Smooth muscle cell (in vitro differentiated cells): ENCODE results near the gene BEND2. TPM values are rescaled to one million over a fixed set of nuclear protein-coding genes. Genes with fewer than 3 reads are reported as not detected.

ENCODE experiments used
- DNase-seq: peaks from one replicate; lab custom pipeline; 2025; ENCODE audit not compliant: unreplicated experiment; lab: John Stamatoyannopoulos, UW
- H2AFZ ChIP-seq: fragments of 200-600 bp; sonication (generic); 2 replicates; pipeline ENCODE4 v1.6.0; 2016; ENCODE audit warnings: antibody characterized with exemption, low read depth, mild to moderate bottlenecking
- H3F3A ChIP-seq: fragments of 200-600 bp; sonication (generic); 2 replicates; pipeline ENCODE4 v1.6.0; 2017; ENCODE audit warnings: antibody characterized with exemption, low read depth
- H3K27ac ChIP-seq: fragments of 200-600 bp; sonication (generic); 2 replicates; pipeline ENCODE4 v1.5.1; 2016; ENCODE audit warnings: low read depth, mild to moderate bottlenecking
- H3K27me3 ChIP-seq: fragments of 200-600 bp; sonication (generic); 2 replicates; pipeline ENCODE4 v1.6.1; 2016; ENCODE audit warnings: low read depth, mild to moderate bottlenecking
- H3K36me3 ChIP-seq: fragments of 200-600 bp; sonication (generic); 2 replicates; pipeline ENCODE4 v1.5.1; 2016; ENCODE audit warnings: low read depth
- H3K4me1 ChIP-seq: fragments of 200-600 bp; sonication (generic); 2 replicates; pipeline ENCODE4 v1.5.1; 2016; ENCODE audit warnings: low read depth
- H3K4me2 ChIP-seq: fragments of 200-600 bp; sonication (generic); 2 replicates; pipeline ENCODE4 v1.6.0; 2016; ENCODE audit warnings: mild to moderate bottlenecking
- H3K4me3 ChIP-seq: fragments of 200-600 bp; sonication (generic); 2 replicates; pipeline ENCODE4 v1.5.1; 2016; ENCODE audit warnings: mild to moderate bottlenecking
- H3K79me2 ChIP-seq: fragments of 200-600 bp; sonication (generic); 2 replicates; pipeline ENCODE4 v1.6.0; 2016; ENCODE audit warnings: low read depth, mild to moderate bottlenecking
- H3K9ac ChIP-seq: fragments of 200-600 bp; sonication (generic); 2 replicates; pipeline ENCODE4 v1.6.0; 2016; ENCODE audit warnings: low read depth
- H3K9me3 ChIP-seq: fragments of 200-600 bp; sonication (generic); replicated peaks from 2 replicates; pipeline ENCODE4 v1.5.1; 2016; ENCODE audit warnings: low read depth
- H4K20me1 ChIP-seq: fragments of 200-600 bp; sonication (generic); 2 replicates; pipeline ENCODE4 v1.6.0; 2016; ENCODE audit warnings: low read depth
- WGBS: methylation state at CpG from one replicate; pipeline ENCODE4 v1.1.7; 2016; ENCODE audit warnings: low lambda C conversion rate; 5-methylcytosine and 5-hydroxymethylcytosine counted together
- polyA plus RNA-seq: library from polyadenylated mRNA; unstranded; fragments of >200 nt; fragmentation: Nextera tagmentation; extraction: Ambion mirVana; gene quantifications from 2 replicates; pipeline ENCODE4 v1.2.1, GENCODE V29; 2016
- total RNA-seq: library from RNA; depleted of rRNA; stranded (reverse); fragments of >200 nt; gene quantifications from 2 replicates; pipeline ENCODE4 v1.2.3, GENCODE V29; 2014
- TF ChIP-seq, protein P1 (sequence below): fragments of 200-600 bp; sonication (generic); IDR thresholded peaks from 2 replicates; pipeline ENCODE4 v1.5.1; 2017; ENCODE audit warnings: borderline replicate concordance, mild to moderate bottlenecking, antibody characterized with exemption; ENCODE audit not compliant: insufficient read depth, poor library complexity, severe bottlenecking

Gene BEND2
- total and polyA plus RNA-seq, 2 experiments from 2014 or later, result not detected

DNA sequence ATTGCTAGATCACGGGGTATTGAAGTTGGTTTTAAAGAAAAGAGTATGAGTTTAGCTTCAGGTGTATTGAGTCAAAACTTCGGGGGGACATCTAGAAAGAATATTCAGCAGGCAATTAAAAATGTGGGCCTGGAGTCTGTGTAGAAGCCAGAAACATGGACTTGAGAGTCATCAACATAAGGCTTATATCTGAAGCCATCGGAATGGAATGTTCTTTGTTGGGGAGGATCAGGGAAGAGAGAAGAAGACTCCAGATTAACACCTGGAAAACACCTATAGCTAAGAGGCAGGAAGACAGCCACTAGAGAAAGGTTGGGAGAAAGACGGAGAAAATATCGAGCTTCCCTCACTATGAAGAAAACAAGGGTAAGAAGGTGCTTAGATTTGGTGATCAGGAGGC, 69.5 kb downstream of the BEND2 start:
- H2AFZ ChIP-seq, result no peak overlapping the region
- WGBS, result 71% methylated on average over 5 of the region's 5 CpGs
- H3K9me3 ChIP-seq, result no peaks in the 10 kb centered on the region
- H4K20me1 ChIP-seq, result no peaks in the 10 kb centered on the region
- DNase-seq, result no peak
- no peaks in the 10 kb centered on the region for H3K36me3 ChIP-seq
- H3K79me2 ChIP-seq, result no peaks in the 10 kb centered on the region
- H3K4me3 ChIP-seq, result no peak overlapping the region
- H3K9ac ChIP-seq, result no peak overlapping the region
- no peaks in the 10 kb centered on the region for H3F3A ChIP-seq
- H3K4me2 ChIP-seq, result no peak overlapping the region
- no peaks in the 10 kb centered on the region for H3K27me3 ChIP-seq
- H3K4me1 ChIP-seq, result no peaks in the 10 kb centered on the region
- TF ChIP-seq, protein P1, sequence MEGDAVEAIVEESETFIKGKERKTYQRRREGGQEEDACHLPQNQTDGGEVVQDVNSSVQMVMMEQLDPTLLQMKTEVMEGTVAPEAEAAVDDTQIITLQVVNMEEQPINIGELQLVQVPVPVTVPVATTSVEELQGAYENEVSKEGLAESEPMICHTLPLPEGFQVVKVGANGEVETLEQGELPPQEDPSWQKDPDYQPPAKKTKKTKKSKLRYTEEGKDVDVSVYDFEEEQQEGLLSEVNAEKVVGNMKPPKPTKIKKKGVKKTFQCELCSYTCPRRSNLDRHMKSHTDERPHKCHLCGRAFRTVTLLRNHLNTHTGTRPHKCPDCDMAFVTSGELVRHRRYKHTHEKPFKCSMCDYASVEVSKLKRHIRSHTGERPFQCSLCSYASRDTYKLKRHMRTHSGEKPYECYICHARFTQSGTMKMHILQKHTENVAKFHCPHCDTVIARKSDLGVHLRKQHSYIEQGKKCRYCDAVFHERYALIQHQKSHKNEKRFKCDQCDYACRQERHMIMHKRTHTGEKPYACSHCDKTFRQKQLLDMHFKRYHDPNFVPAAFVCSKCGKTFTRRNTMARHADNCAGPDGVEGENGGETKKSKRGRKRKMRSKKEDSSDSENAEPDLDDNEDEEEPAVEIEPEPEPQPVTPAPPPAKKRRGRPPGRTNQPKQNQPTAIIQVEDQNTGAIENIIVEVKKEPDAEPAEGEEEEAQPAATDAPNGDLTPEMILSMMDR, result no peak
- no peak overlapping the region for H3K27ac ChIP-seq

- H3K27me3 ChIP-seq, result no peaks in the 10 kb centered on the region
- H4K20me1 ChIP-seq, result no peaks in the 10 kb centered on the region
- H3K4me3 ChIP-seq, result no peak overlapping the region
- H3K27ac ChIP-seq, result no peak overlapping the region
- no peaks in the 10 kb centered on the region for H3K9me3 ChIP-seq
- H3K4me1 ChIP-seq, result no peaks in the 10 kb centered on the region
- H3K36me3 ChIP-seq, result no peaks in the 10 kb centered on the region
- H2AFZ ChIP-seq, result no peak overlapping the region
- H3F3A ChIP-seq, result no peaks in the 10 kb centered on the region
- H3K4me2 ChIP-seq, result no peak overlapping the region
- H3K9ac ChIP-seq, result no peak overlapping the region
- H3K79me2 ChIP-seq, result no peaks in the 10 kb centered on the region
- TF ChIP-seq, protein P1, result no peak
- no peak for DNase-seq
Measured at GRCh38 chrX:18149454-18149853, 71.2 kb downstream of the BEND2 start.

DNA sequence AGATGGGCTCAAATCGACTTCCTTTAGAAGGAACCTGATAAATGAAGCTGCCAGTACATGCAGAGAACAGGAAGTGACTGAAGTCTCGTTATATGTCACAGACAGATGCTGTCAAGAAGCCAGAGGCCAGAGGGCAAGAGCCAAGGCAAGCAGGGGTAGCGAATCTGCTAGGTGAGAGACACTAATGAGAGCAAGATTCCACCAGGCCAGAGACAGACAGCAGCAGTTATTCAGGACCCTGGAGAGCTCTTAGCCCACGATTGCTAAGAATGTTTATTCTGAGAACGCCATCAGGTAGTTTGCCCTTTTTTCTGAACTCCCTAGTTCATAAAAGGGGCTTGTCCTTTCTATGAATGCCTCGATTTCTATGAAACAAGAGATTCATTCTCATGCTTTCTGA, 73.7 kb downstream of the BEND2 start:
- H3K4me1 ChIP-seq, result no peaks in the 10 kb centered on the region
- WGBS, result 38% methylated on average over 6 of the region's 6 CpGs
- no peak overlapping the region for H3K4me3 ChIP-seq
- H3K79me2 ChIP-seq, result no peaks in the 10 kb centered on the region
- no peak overlapping the region for H2AFZ ChIP-seq
- DNase-seq, result no peak
- H3K9ac ChIP-seq, result no peak overlapping the region
- H3K36me3 ChIP-seq, result no peaks in the 10 kb centered on the region
- no peaks in the 10 kb centered on the region for H4K20me1 ChIP-seq
- no peaks in the 10 kb centered on the region for H3K27me3 ChIP-seq
- H3K27ac ChIP-seq, result no peak overlapping the region
- H3K9me3 ChIP-seq, result no peaks in the 10 kb centered on the region
- no peak overlapping the region for H3K4me2 ChIP-seq
- no peaks in the 10 kb centered on the region for H3F3A ChIP-seq
- TF ChIP-seq, protein P1, result no peak

- TF ChIP-seq, protein P1, result no peak
- WGBS, result 77% methylated on average over 2 of the region's 2 CpGs
- H3K9ac ChIP-seq, result no peak overlapping the region
- H3K4me2 ChIP-seq, result no peak overlapping the region
- no peaks in the 10 kb centered on the region for H4K20me1 ChIP-seq
- peaks cover 3% of the 10 kb centered on the region for H3K9me3 ChIP-seq
- DNase-seq, result no peak
- no peaks in the 10 kb centered on the region for H3F3A ChIP-seq
- H3K79me2 ChIP-seq, result no peaks in the 10 kb centered on the region
- no peak overlapping the region for H3K4me3 ChIP-seq
- H3K27ac ChIP-seq, result no peak overlapping the region
- H3K36me3 ChIP-seq, result no peaks in the 10 kb centered on the region
- no peak overlapping the region for H2AFZ ChIP-seq
- H3K4me1 ChIP-seq, result no peaks in the 10 kb centered on the region
- no peaks in the 10 kb centered on the region for H3K27me3 ChIP-seq
Measured at GRCh38 chrX:18146009-18146408, 74.7 kb downstream of the BEND2 start.
